Neural progenitor cell (in vitro differentiated cells): ENCODE data around the gene GLMP. TPM values are rescaled to one million over a fixed set of nuclear protein-coding genes. Genes with fewer than 3 reads are reported as not detected.

Experiments
- DNase-seq: peaks from one replicate; pipeline ENCODE4 v3.0.0-alpha.2; 2016; ENCODE audit warnings: low spot score
- H2AFZ ChIP-seq: fragments of 200-600 bp; sonication (generic); replicated peaks from 2 replicates; pipeline ENCODE4 v1.6.1; 2016; ENCODE audit warnings: antibody characterized with exemption
- H3F3A ChIP-seq: fragments of 200-600 bp; sonication (generic); 2 replicates; pipeline ENCODE4 v1.6.1; 2016; ENCODE audit warnings: antibody characterized with exemption, low read depth
- H3K27ac ChIP-seq: fragments of 200-600 bp; sonication (generic); 2 replicates; pipeline ENCODE4 v1.5.1; 2016; ENCODE audit warnings: mild to moderate bottlenecking
- H3K27me3 ChIP-seq: fragments of 200-600 bp; sonication (generic); 2 replicates; pipeline ENCODE4 v1.6.1; 2016; ENCODE audit warnings: mild to moderate bottlenecking, moderate library complexity
- H3K36me3 ChIP-seq: fragments of 200-600 bp; sonication (generic); 2 replicates; pipeline ENCODE4 v1.5.1; 2016
- H3K4me1 ChIP-seq: fragments of 200-600 bp; sonication (generic); 2 replicates; pipeline ENCODE4 v1.6.1; 2016; ENCODE audit warnings: mixed run types
- H3K4me2 ChIP-seq: fragments of 200-600 bp; sonication (generic); 2 replicates; pipeline ENCODE4 v1.6.1; 2016
- H3K4me3 ChIP-seq: fragments of 200-600 bp; sonication (generic); 2 replicates; pipeline ENCODE4 v1.5.1; 2016
- H3K79me2 ChIP-seq: fragments of 200-600 bp; sonication (generic); 2 replicates; pipeline ENCODE4 v1.6.1; 2016; ENCODE audit warnings: low read depth
- H3K9ac ChIP-seq: fragments of 200-600 bp; sonication (generic); 2 replicates; pipeline ENCODE4 v1.6.1; 2016
- H3K9me3 ChIP-seq: fragments of 200-600 bp; sonication (generic); 2 replicates; pipeline ENCODE4 v1.5.1; 2016; ENCODE audit warnings: low read depth
- H4K20me1 ChIP-seq: fragments of 200-600 bp; sonication (generic); 2 replicates; pipeline ENCODE4 v1.6.1; 2016; ENCODE audit warnings: low read depth
- H3K27ac Mint-ChIP-seq: 3 replicates; pipeline ENCODE4 v1.8.0; 2021; ENCODE audit warnings: mixed read lengths
- H3K27me3 Mint-ChIP-seq: 2 replicates; pipeline ENCODE4 v1.8.0; 2022; ENCODE audit warnings: low read depth, mild to moderate bottlenecking, inconsistent platforms, moderate library complexity, mixed read lengths; ENCODE audit not compliant: insufficient read depth
- H3K36me3 Mint-ChIP-seq: 3 replicates; pipeline ENCODE4 v1.8.0; 2021; ENCODE audit warnings: mixed read lengths
- H3K4me1 Mint-ChIP-seq: 3 replicates; pipeline ENCODE4 v1.8.0; 2021; ENCODE audit warnings: mixed read lengths
- H3K4me3 Mint-ChIP-seq: 3 replicates; pipeline ENCODE4 v1.8.0; 2021; ENCODE audit warnings: mild to moderate bottlenecking, moderate library complexity, mixed read lengths
- H3K9me3 Mint-ChIP-seq: 3 replicates; pipeline ENCODE4 v1.8.0; 2020; ENCODE audit warnings: mixed read lengths
- CTCF ChIP-seq: fragments of 200-600 bp; sonication (generic); IDR thresholded peaks from 2 replicates; pipeline ENCODE4 v1.5.1; 2017; ENCODE audit warnings: antibody characterized with exemption, mild to moderate bottlenecking
- EZH2 ChIP-seq: fragments of 200-600 bp; sonication (generic); IDR thresholded peaks from 2 replicates; pipeline ENCODE4 v1.6.1; 2017; ENCODE audit warnings: antibody characterized with exemption, mild to moderate bottlenecking, moderate library complexity
- EZH2phosphoT487 ChIP-seq: fragments of 200-600 bp; sonication (generic); IDR thresholded peaks from 2 replicates; pipeline ENCODE4 v1.6.1; 2017; ENCODE audit warnings: antibody characterized with exemption
- total RNA-seq: library from RNA; depleted of rRNA; stranded (reverse); fragments of >200 nt; gene quantifications from 2 replicates; pipeline ENCODE4 v1.2.3, GENCODE V29; 2015; ENCODE audit warnings: low replicate concordance

Gene GLMP
- total RNA-seq, 1 donor from 2014 or later, result 38.7 TPM

- Histone ChIP-seq H3K27ac (no peak overlapping the region), H3K4me1 (peaks cover 6% of the 10 kb centered on the region), H3K27me3 (no peaks in the 10 kb centered on the region), H4K20me1 (peaks cover 4% of the 10 kb centered on the region), H3K4me2 (no peak overlapping the region), H3K36me3 (no peaks in the 10 kb centered on the region), H3K9me3 (no peaks in the 10 kb centered on the region), H2AFZ (no peak overlapping the region), H3K4me3 (no peak overlapping the region), H3K79me2 (no peaks in the 10 kb centered on the region), H3K9ac (no peak overlapping the region), H3F3A (peaks cover 19% of the 10 kb centered on the region)
- Mint-ChIP-seq H3K4me3 (peak overlapping the region; percentile 5), H3K27me3 (peaks cover 9% of the 10 kb centered on the region), H3K27ac (peak overlapping the region; percentile 41), H3K9me3 (no peaks in the 10 kb centered on the region), H3K36me3 (peaks cover 2% of the 10 kb centered on the region), H3K4me1 (peaks cover 5% of the 10 kb centered on the region)
- no peak for DNase-seq
- TF ChIP-seq CTCF (no peak), EZH2 (no peak), EZH2phosphoT487 (no peak)
These were observed 50.8 kb downstream of the GLMP start for GRCh38 chr1:156244712-156245111.

- Histone ChIP-seq H3K4me2 (no peak overlapping the region), H3K27me3 (no peaks in the 10 kb centered on the region), H3K79me2 (no peaks in the 10 kb centered on the region), H2AFZ (no peak overlapping the region), H3K27ac (no peak overlapping the region), H3K36me3 (no peaks in the 10 kb centered on the region), H4K20me1 (peaks cover 4% of the 10 kb centered on the region), H3K4me1 (peaks cover 6% of the 10 kb centered on the region), H3K9ac (no peak overlapping the region), H3K4me3 (no peak overlapping the region), H3F3A (peaks cover 17% of the 10 kb centered on the region), H3K9me3 (no peaks in the 10 kb centered on the region)
- DNase-seq, result no peak
- no peak overlapping the region for H3K4me3 Mint-ChIP-seq
- peaks cover 4% of the 10 kb centered on the region for H3K36me3 Mint-ChIP-seq
- H3K9me3 Mint-ChIP-seq, result no peaks in the 10 kb centered on the region
- peaks cover 7% of the 10 kb centered on the region for H3K27me3 Mint-ChIP-seq
- peaks cover 5% of the 10 kb centered on the region for H3K4me1 Mint-ChIP-seq
- H3K27ac Mint-ChIP-seq, result no peak overlapping the region
- TF ChIP-seq CTCF (no peak), EZH2phosphoT487 (no peak), EZH2 (no peak)
These were observed 51.4 kb downstream of the GLMP start for GRCh38 chr1:156244126-156244525.

- H3K4me1 ChIP-seq, result peaks cover 5% of the 10 kb centered on the region
- no peak overlapping the region for H3K27ac ChIP-seq
- no peak overlapping the region for H3K4me3 Mint-ChIP-seq
- peaks cover 4% of the 10 kb centered on the region for H3K4me1 Mint-ChIP-seq
- no peak overlapping the region for H3K9ac ChIP-seq
- H3K27me3 Mint-ChIP-seq, result peaks cover 7% of the 10 kb centered on the region
- no peak for DNase-seq
- TF ChIP-seq EZH2phosphoT487, result no peak
- no peak for TF ChIP-seq EZH2
- no peak for TF ChIP-seq CTCF
- H3K27me3 ChIP-seq, result no peaks in the 10 kb centered on the region
- H3K79me2 ChIP-seq, result no peaks in the 10 kb centered on the region
- peaks cover 9% of the 10 kb centered on the region for H3K36me3 Mint-ChIP-seq
- peaks cover 8% of the 10 kb centered on the region for H3F3A ChIP-seq
- H3K9me3 ChIP-seq, result no peaks in the 10 kb centered on the region
- peaks cover 4% of the 10 kb centered on the region for H4K20me1 ChIP-seq
- H3K27ac Mint-ChIP-seq, result no peak overlapping the region
- peaks cover 3% of the 10 kb centered on the region for H3K36me3 ChIP-seq
- H3K4me3 ChIP-seq, result no peak overlapping the region
- H2AFZ ChIP-seq, result no peak overlapping the region
- H3K4me2 ChIP-seq, result no peak overlapping the region
- no peaks in the 10 kb centered on the region for H3K9me3 Mint-ChIP-seq
These were observed 52.7 kb downstream of the GLMP start for GRCh38 chr1:156242738-156243137.

Other genes with a start within 250 kb of the GLMP start
- gene UBQLN4, start 241.9 kb downstream of the GLMP start, total RNA-seq, result 43.7 and 64.9 TPM in 2 replicates
- 29.4 and 50.6 TPM in 2 replicates for gene LAMTOR2, start 240.9 kb downstream of the GLMP start, total RNA-seq
- gene RAB25, start 234.5 kb downstream of the GLMP start, total RNA-seq, result 2.4 and 7.7 TPM in 2 replicates
- gene MEX3A, start 213.2 kb downstream of the GLMP start, total RNA-seq, result 32.2 and 62.6 TPM in 2 replicates
- 20.5 and 35.8 TPM in 2 replicates for gene LMNA, start 181.0 kb downstream of the GLMP start, total RNA-seq
- gene SEMA4A, start 142.1 kb downstream of the GLMP start, total RNA-seq, result 0.69 and 1.8 TPM in 2 replicates
- gene SLC25A44, start 101.6 kb downstream of the GLMP start, total RNA-seq, result 4.6 and 9.4 TPM in 2 replicates
- 99.3 and 103 TPM in 2 replicates for gene PMF1, start 82.7 kb downstream of the GLMP start, total RNA-seq
- 0.22 and 0.40 TPM in 2 replicates for gene BGLAP, start 53.5 kb downstream of the GLMP start, total RNA-seq
- 5.0 and 8.5 TPM in 2 replicates for gene PAQR6, start 47.6 kb downstream of the GLMP start, total RNA-seq
- gene SMG5, start 12.9 kb downstream of the GLMP start, total RNA-seq, result 45.9 and 84.5 TPM in 2 replicates
- 1.7 and 3.2 TPM in 2 replicates for gene TMEM79, start 11.4 kb downstream of the GLMP start, total RNA-seq
- 0.34 TPM in 1 of 2 replicates, not detected in the other for gene VHLL, start 3.6 kb upstream of the GLMP start, total RNA-seq
- 434 and 523 TPM in 2 replicates for gene CCT3, start 42.6 kb upstream of the GLMP start, total RNA-seq
- gene TSACC, start 42.8 kb upstream of the GLMP start, total RNA-seq, result 0.87 TPM in 1 of 2 replicates, not detected in the other
- not detected in 2 replicates for gene RHBG, start 73.5 kb upstream of the GLMP start, total RNA-seq
- gene MEF2D, start 205.1 kb upstream of the GLMP start, total RNA-seq, result 1.8 and 7.1 TPM in 2 replicates